K562 (cell line): ENCODE measurements around the gene GNAZ. TPM values are rescaled to one million over a fixed set of nuclear protein-coding genes. Genes with fewer than 3 reads are reported as not detected.

ENCODE experiments used
- CBX3 ChIP-seq, 2 experiments: IDR thresholded peaks; 1 replicate in 1 of 2; 2 replicates in 1 of 2; pipeline ENCODE4 v1.6.1; 2012; ENCODE audit warnings: inconsistent platforms in 2 of 2, low read length in 2 of 2, borderline replicate concordance in 1 of 2, control low read depth in 1 of 2
- CREB3 ChIP-seq: fragments of 450-650 bp; conservative IDR thresholded peaks from 2 replicates; pipeline ENCODE4 v1.6.1; 2016; ENCODE audit warnings: missing genetic modification characterization, low read depth, mild to moderate bottlenecking, missing compliant biosample characterization, moderate library complexity
- EGR1 ChIP-seq: fragments of 450-650 bp; conservative IDR thresholded peaks from 2 replicates; pipeline ENCODE4 v1.6.1; 2017; ENCODE audit warnings: mild to moderate bottlenecking
- ESRRA ChIP-seq: fragments of 450-650 bp; IDR thresholded peaks from 2 replicates; pipeline ENCODE4 v1.6.1; 2014; ENCODE audit warnings: low read depth, mild to moderate bottlenecking, moderate library complexity, borderline replicate concordance
- JUND ChIP-seq, 2 experiments: IDR thresholded peaks; 2 replicates in 1 of 2; 3 replicates in 1 of 2; pipeline ENCODE4 v1.6.1; 2011; ENCODE audit warnings: borderline replicate concordance in 2 of 2, low read depth in 2 of 2, low read length in 2 of 2, improper control_type of control experiment in 1 of 2, missing biosample characterization in 1 of 2, missing genetic modification characterization in 1 of 2, missing genetic modification reagents in 1 of 2
- MCM7 ChIP-seq, 2 experiments: fragments of 450-650 bp; IDR thresholded peaks; 2 replicates each; pipeline ENCODE4 v1.6.1; 2016 to 2018
- MXD1 ChIP-seq: fragments of 250-450 bp; sonication (Bioruptor Pico); IDR thresholded peaks from 2 replicates; pipeline ENCODE4 v1.8.0; 2021; ENCODE audit warnings: borderline replicate concordance, mild to moderate bottlenecking, moderate library complexity; ENCODE audit not compliant: poor library complexity, severe bottlenecking
- NRF1 ChIP-seq, 2 experiments: fragments of 450-650 bp; IDR thresholded peaks in 1 of 2; conservative IDR thresholded peaks in 1 of 2; 2 replicates each; pipeline ENCODE4 v1.6.1; 2014; ENCODE audit warnings: mild to moderate bottlenecking in 2 of 2
- PML ChIP-seq: IDR thresholded peaks from 2 replicates; pipeline ENCODE4 v1.6.1; 2012; ENCODE audit warnings: low read length, inconsistent platforms
- POLR2AphosphoS5 ChIP-seq: IDR thresholded peaks from 2 replicates; pipeline ENCODE4 v1.6.1; 2011; ENCODE audit warnings: mild to moderate bottlenecking, low read depth, low read length, moderate library complexity; ENCODE audit not compliant: control insufficient read depth, insufficient read depth
- POU5F1 ChIP-seq: fragments of 150-350 bp; IDR thresholded peaks from 2 replicates; pipeline ENCODE4 v1.6.1; 2014; ENCODE audit warnings: borderline replicate concordance, low read length, low read depth, mild to moderate bottlenecking; ENCODE audit not compliant: partially characterized antibody
- TAF1 ChIP-seq: IDR thresholded peaks from 2 replicates; pipeline ENCODE4 v1.6.1; 2011; ENCODE audit warnings: mild to moderate bottlenecking, low read length, moderate library complexity; ENCODE audit not compliant: insufficient read depth, control insufficient read depth, severe bottlenecking; ENCODE audit errors: extremely low read depth
- THRB ChIP-seq: fragments of 450-650 bp; formaldehyde crosslinking; conservative IDR thresholded peaks from 2 replicates; pipeline ENCODE4 v1.4.0; 2022; ENCODE audit warnings: mild to moderate bottlenecking, missing genetic modification characterization
- ZMIZ1 ChIP-seq, 2 experiments: fragments of 150-350 bp in 1 of 2; IDR thresholded peaks; 2 replicates each; pipeline ENCODE4 v1.6.1; 2012 to 2016; ENCODE audit warnings: low read depth in 2 of 2, low read length in 2 of 2, mild to moderate bottlenecking in 1 of 2, moderate library complexity in 1 of 2
- ZNF384 ChIP-seq: IDR thresholded peaks from 2 replicates; pipeline ENCODE4 v1.6.1; 2012; ENCODE audit warnings: low read depth, low read length, improper control_type of control experiment
- ZNF444 ChIP-seq: fragments of 250-450 bp; sonication (Bioruptor Pico); IDR thresholded peaks from 2 replicates; pipeline ENCODE4 v1.4.0; 2020; ENCODE audit warnings: mild to moderate bottlenecking, moderate library complexity
- ZNF766 ChIP-seq: fragments of 200-800 bp; sonication (Bioruptor generic); conservative IDR thresholded peaks from 2 replicates; pipeline ENCODE4 v1.6.1; 2016; ENCODE audit warnings: missing genetic modification characterization, missing compliant biosample characterization
- ZNF77 ChIP-seq: fragments of 250-450 bp; sonication (Bioruptor Pico); IDR thresholded peaks from 2 replicates; pipeline ENCODE4 v1.5.0; 2020
- ZNF780A ChIP-seq: fragments of 250-450 bp; sonication (Bioruptor Pico); IDR thresholded peaks from 2 replicates; pipeline ENCODE4 v1.5.0; 2021; ENCODE audit warnings: mild to moderate bottlenecking
- polyA plus RNA-seq, 8 experiments: library from polyadenylated mRNA; depleted of rRNA in 4 of 8; stranded (reverse) in 5 of 8; unstranded in 3 of 8; fragments of >200 nt; fragmentation: Nextera tagmentation in 2 of 8; fragmentation: Illumina TruSeq in 1 of 8; extraction: Ambion mirVana in 2 of 8; extraction: Trizol in 1 of 8; gene quantifications; 2 replicates each; pipeline versions ENCODE4 v1.2.1 to v1.2.3, GENCODE V29; 2011 to 2014; ENCODE audit warnings: inconsistent platforms in 1 of 8, missing spikeins in 1 of 8
- total RNA-seq, 7 experiments: library from RNA; depleted of rRNA in 6 of 7; stranded (reverse); fragments of >200 nt in 6 of 7; fragmentation: Illumina TruSeq in 2 of 7; extraction: Trizol in 2 of 7; gene quantifications; 2 replicates each; pipeline versions ENCODE4 v1.2.1 to v1.2.3, GENCODE V29; 2011 to 2021; ENCODE audit warnings: low replicate concordance in 1 of 7

GNAZ gene
- total and polyA plus RNA-seq, 9 of the 15 experiments (the other 6 are each of a cell fraction or from before 2014, with no cell fraction given) = 0.04 to 0.22 (median 0.13) TPM; not detected in 3

- TF ChIP-seq ZMIZ1 (IDR thresholded peaks at IDR 0.05; ENCODE audit: low read depth in 2 of 2, low read length in 2 of 2) (peak in 1 of 2 experiments; percentile 88; a peak in 3 of 4 replicates), TAF1 (no peak), POLR2AphosphoS5 (no peak), ZNF77 (CRISPR knock-in tag) (no peak), ZNF384 (peak; percentile 81), JUND (IDR thresholded peaks at IDR 0.05; ENCODE audit: borderline replicate concordance, low read depth, low read length) (peak; percentile 93), JUND (tag; IDR thresholded peaks at IDR 0.05; ENCODE audit: borderline replicate concordance, low read depth, low read length) (no peak), NRF1 (conservative IDR thresholded peaks at IDR 0.05 in 1 of 2, IDR thresholded peaks at IDR 0.05 in 1 of 2) (no peak), POU5F1 (peak; percentile 69), ZNF444 (CRISPR knock-in tag) (no peak), MXD1 (CRISPR knock-in tag) (no peak), CREB3 (no peak), ZNF766 (no peak), MCM7 (IDR thresholded peaks at IDR 0.05) (no peak), ESRRA (no peak), EGR1 (no peak), THRB (CRISPR knock-in tag) (no peak), ZNF780A (no peak), CBX3 (IDR thresholded peaks at IDR 0.05; ENCODE audit: borderline replicate concordance in 1 of 2, low read length in 2 of 2) (peak in 1 of 2 experiments; percentile 83; a peak in 2 of 3 replicates), PML (peak; percentile 42; the same call in 1 of the 2 replicates)
These were observed 58.2 kb downstream of the GNAZ start (continued) for GRCh38 chr22:23128269-23129108.
